ENCODE results near the gene MRPL18.

The MRPL18 gene

GRCh38 chr6:159819932-159820640 is 29.8 kb downstream of the MRPL18 start:
- no peak overlapping the region for H2AFZ ChIP-seq (ENCODE audit: low read length)
- no peaks in the 10 kb centered on the region for H3K79me2 ChIP-seq (ENCODE audit: insufficient read depth, low read length)
- no peaks in the 10 kb centered on the region for H3K36me3 ChIP-seq (ENCODE audit: insufficient read depth, low read length)
- no peaks in the 10 kb centered on the region for H4K20me1 ChIP-seq (ENCODE audit: insufficient read depth, low read length)
- H3K4me2 ChIP-seq (ENCODE audit: low read length): peak overlapping the region; percentile 47; the same call in 1 of the 2 replicates
- H3K4me1 ChIP-seq (ENCODE audit: insufficient read depth, low read length, severe bottlenecking): peaks cover 12% of the 10 kb centered on the region
- no peaks in the 10 kb centered on the region for H3K9me2 ChIP-seq (ENCODE audit: low read depth, low read length)
- no peaks in the 10 kb centered on the region for H3F3A ChIP-seq (ENCODE audit: insufficient read depth, low read length)
- TF ChIP-seq, protein P1, sequence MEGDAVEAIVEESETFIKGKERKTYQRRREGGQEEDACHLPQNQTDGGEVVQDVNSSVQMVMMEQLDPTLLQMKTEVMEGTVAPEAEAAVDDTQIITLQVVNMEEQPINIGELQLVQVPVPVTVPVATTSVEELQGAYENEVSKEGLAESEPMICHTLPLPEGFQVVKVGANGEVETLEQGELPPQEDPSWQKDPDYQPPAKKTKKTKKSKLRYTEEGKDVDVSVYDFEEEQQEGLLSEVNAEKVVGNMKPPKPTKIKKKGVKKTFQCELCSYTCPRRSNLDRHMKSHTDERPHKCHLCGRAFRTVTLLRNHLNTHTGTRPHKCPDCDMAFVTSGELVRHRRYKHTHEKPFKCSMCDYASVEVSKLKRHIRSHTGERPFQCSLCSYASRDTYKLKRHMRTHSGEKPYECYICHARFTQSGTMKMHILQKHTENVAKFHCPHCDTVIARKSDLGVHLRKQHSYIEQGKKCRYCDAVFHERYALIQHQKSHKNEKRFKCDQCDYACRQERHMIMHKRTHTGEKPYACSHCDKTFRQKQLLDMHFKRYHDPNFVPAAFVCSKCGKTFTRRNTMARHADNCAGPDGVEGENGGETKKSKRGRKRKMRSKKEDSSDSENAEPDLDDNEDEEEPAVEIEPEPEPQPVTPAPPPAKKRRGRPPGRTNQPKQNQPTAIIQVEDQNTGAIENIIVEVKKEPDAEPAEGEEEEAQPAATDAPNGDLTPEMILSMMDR (IDR thresholded peaks at IDR 0.05; ENCODE audit: low read length): no peak
- no peak for TF ChIP-seq EZH2 (IDR thresholded peaks at IDR 0.05; ENCODE audit: borderline replicate concordance, low read length)
- H3K4me3 ChIP-seq (ENCODE audit: low read depth, low read length, poor library complexity, severe bottlenecking): peak overlapping the region; percentile 25
- no peaks in the 10 kb centered on the region for H3K9me3 ChIP-seq (ENCODE audit: low read length)
- no peak overlapping the region; the same call in 1 of the 2 replicates for H3K9ac ChIP-seq (ENCODE audit: low read length)
- no peak overlapping the region for H3K27ac ChIP-seq (ENCODE audit: low read depth, low read length, poor library complexity, severe bottlenecking)
- peaks cover 9% of the 10 kb centered on the region; the same call in 1 of the 2 replicates for H3K27me3 ChIP-seq (ENCODE audit: insufficient read depth, low read length)

DNA sequence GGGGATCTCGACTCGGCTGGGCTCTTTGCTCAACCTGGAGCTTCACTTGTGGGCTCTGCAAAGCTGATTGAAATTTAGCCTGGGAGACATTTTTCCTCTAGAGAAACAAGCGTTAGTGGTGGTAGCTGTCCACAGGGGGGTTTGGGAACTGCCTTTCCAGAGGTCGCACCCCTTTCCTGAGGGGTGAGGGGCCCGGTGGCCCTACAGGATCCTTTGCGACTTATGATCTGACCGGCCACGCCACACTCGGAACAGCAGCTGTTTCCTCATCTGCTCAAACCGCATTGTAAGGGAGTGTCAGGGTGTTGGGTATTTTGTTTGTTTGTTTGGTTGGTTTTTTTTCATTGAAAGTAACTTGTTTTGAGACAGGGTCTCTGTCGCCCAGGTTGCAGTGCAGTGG is 30.9 kb downstream of the MRPL18 start:
- H3K79me2 ChIP-seq (ENCODE audit: insufficient read depth, low read length): no peaks in the 10 kb centered on the region
- H3K4me2 ChIP-seq (ENCODE audit: low read length): no peak overlapping the region
- peaks cover 9% of the 10 kb centered on the region; the same call in 1 of the 2 replicates for H3K27me3 ChIP-seq (ENCODE audit: insufficient read depth, low read length)
- H3K9me3 ChIP-seq (ENCODE audit: low read length): no peaks in the 10 kb centered on the region
- H3K36me3 ChIP-seq (ENCODE audit: insufficient read depth, low read length): no peaks in the 10 kb centered on the region
- H3K27ac ChIP-seq (ENCODE audit: low read depth, low read length, poor library complexity, severe bottlenecking): no peak overlapping the region
- no peak overlapping the region for H2AFZ ChIP-seq (ENCODE audit: low read length)
- H3K4me1 ChIP-seq (ENCODE audit: insufficient read depth, low read length, severe bottlenecking): peaks cover 12% of the 10 kb centered on the region
- H3K4me3 ChIP-seq (ENCODE audit: low read depth, low read length, poor library complexity, severe bottlenecking): no peak overlapping the region
- no peaks in the 10 kb centered on the region for H3F3A ChIP-seq (ENCODE audit: insufficient read depth, low read length)
- TF ChIP-seq, protein P1 (IDR thresholded peaks at IDR 0.05; ENCODE audit: low read length): no peak
- no peak for TF ChIP-seq EZH2 (IDR thresholded peaks at IDR 0.05; ENCODE audit: borderline replicate concordance, low read length)
- no peaks in the 10 kb centered on the region for H4K20me1 ChIP-seq (ENCODE audit: insufficient read depth, low read length)
- H3K9me2 ChIP-seq (ENCODE audit: low read depth, low read length): no peaks in the 10 kb centered on the region
- no peak overlapping the region for H3K9ac ChIP-seq (ENCODE audit: low read length)

DNA sequence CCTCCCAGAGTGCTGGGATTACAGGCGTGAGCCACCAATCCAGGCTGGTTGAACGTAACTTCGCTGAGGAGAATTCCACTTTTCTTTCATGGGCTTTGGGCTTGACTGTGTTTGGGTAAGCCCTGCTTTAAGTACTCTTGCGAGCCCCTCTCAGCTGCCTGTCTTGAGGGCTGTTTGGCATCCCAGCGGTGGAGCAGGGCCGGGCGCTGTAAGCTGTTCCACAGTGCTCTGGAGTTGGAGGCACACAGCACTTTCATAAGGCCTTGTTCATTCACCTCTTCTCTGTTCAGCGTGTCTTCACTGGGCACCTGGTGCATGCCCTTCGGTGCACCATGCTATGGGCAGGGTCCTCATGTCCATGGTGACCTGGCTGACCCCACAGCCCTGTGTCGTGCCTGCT is 31.5 kb downstream of the MRPL18 start:
- H3K79me2 ChIP-seq (ENCODE audit: insufficient read depth, low read length): no peaks in the 10 kb centered on the region
- no peaks in the 10 kb centered on the region for H3K36me3 ChIP-seq (ENCODE audit: insufficient read depth, low read length)
- no peaks in the 10 kb centered on the region for H3K9me2 ChIP-seq (ENCODE audit: low read depth, low read length)
- H3F3A ChIP-seq (ENCODE audit: insufficient read depth, low read length): no peaks in the 10 kb centered on the region
- H3K4me3 ChIP-seq (ENCODE audit: low read depth, low read length, poor library complexity, severe bottlenecking): no peak overlapping the region
- peaks cover 12% of the 10 kb centered on the region for H3K4me1 ChIP-seq (ENCODE audit: insufficient read depth, low read length, severe bottlenecking)
- H3K27ac ChIP-seq (ENCODE audit: low read depth, low read length, poor library complexity, severe bottlenecking): no peak overlapping the region
- no peak overlapping the region for H2AFZ ChIP-seq (ENCODE audit: low read length)
- no peaks in the 10 kb centered on the region for H3K9me3 ChIP-seq (ENCODE audit: low read length)
- TF ChIP-seq EZH2 (IDR thresholded peaks at IDR 0.05; ENCODE audit: borderline replicate concordance, low read length): no peak
- TF ChIP-seq, protein P1 (IDR thresholded peaks at IDR 0.05; ENCODE audit: low read length): no peak
- H3K27me3 ChIP-seq (ENCODE audit: insufficient read depth, low read length): peaks cover 9% of the 10 kb centered on the region; the same call in 1 of the 2 replicates
- no peak overlapping the region for H3K4me2 ChIP-seq (ENCODE audit: low read length)
- no peaks in the 10 kb centered on the region for H4K20me1 ChIP-seq (ENCODE audit: insufficient read depth, low read length)
- no peak overlapping the region for H3K9ac ChIP-seq (ENCODE audit: low read length)
